Activated CD8-positive, alpha-beta memory T cell treated with anti-CD3 and anti-CD28 coated beads, Interleukin-2, amount 50 U/mL, for 48 hours (primary cell): ENCODE data around the gene WDR59.
"Not testable (repeated sequence)": the region's sequence is repeated elsewhere in the genome, so short reads cannot be mapped to it uniquely, and the experiment has no call there.

Experiments used
- DNase-seq: peaks from one replicate; pipeline ENCODE4 v3.0.0-alpha.2; 2020

Gene WDR59

DNA sequence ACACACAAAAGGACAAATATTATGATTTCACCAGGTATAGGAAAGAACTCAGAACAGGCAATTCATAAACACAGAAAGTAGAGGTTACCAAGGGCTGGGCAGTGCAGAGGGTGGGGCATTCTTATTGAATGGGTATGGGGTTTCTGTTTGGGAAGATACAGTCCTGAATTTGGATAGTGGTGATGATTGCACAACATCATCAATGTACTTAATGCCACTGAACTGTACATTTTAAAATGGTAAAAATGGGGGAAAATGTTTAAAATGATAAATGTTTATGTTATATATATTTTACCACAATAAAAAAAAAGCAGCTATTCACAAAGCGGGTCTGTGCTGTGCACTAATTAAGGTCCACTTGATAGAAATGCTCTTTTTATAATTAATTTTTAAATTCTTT lies 137.7 kb downstream of the WDR59 start:
- DNase-seq, result no peak

DNA sequence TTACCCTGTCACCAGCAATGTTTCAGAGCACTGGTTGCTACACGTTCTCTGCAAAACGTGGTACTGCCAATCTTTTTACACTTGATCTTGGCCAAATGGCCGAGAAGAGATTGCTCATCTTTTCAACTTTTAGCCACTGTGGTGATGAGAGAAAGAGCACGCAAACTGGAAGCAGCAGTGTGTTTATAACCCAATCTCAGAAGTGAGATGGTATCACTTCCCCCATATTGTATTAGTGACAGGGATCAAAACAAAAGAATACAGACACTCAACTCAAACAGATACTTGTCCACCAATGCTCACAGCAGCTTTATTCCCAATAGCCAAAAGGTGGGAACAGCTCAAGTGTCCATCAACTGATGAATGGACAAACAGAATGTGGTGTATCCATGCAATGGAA lies 138.2 kb downstream of the WDR59 start:
- no peak for DNase-seq

GRCh38 chr16:74844041-74844980 lies 140.6 kb downstream of the WDR59 start:
- no peak for DNase-seq

- DNase-seq, result not testable (repeated sequence)
Observed at GRCh38 chr16:74843381-74844035, 141.4 kb downstream of the WDR59 start.

DNA sequence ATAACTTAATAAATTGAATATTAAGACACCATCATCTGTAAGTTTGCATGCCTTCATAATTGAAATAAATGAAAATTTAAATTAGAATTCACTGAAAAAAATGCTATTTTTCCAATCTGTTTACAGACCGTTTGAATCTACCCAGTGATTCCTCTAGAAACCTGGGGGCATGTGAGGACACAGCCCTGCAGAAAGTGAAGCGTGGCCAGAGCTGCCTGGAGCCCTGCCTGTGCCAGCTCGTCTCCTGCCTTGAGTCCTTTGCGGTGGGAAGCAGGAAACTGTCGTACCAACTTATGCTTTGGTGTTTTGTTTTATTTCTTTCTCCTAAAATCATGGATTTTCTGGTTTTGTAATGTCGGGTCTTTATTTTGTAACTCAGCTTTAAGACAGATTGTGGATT lies 142.5 kb downstream of the WDR59 start:
- DNase-seq, result no peak

- no peak for DNase-seq
Observed at GRCh38 chr16:74841904-74842303, 143.0 kb downstream of the WDR59 start.

DNA sequence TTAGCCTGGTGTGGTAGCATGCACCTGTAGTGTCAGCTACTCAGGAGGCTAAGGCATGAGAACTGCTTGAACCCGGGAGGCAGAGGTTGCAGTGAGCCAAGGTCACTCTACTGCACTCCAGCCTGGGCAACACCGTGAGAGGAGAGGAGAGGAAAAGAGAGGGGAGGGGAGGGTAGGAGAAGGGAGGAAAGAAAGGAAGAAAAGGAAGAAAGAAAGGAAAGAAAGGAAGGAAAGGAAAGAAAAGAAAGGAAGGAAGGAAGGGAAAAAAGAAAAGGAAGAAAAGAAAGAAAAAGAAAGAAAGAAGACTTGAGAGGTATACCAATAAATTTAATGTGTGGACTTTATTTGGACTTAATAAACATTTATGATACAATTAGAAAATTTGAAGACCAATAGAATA lies 143.5 kb downstream of the WDR59 start:
- no peak for DNase-seq

GRCh38 chr16:74837056-74837455 lies 147.9 kb downstream of the WDR59 start:
- DNase-seq, result no peak

GRCh38 chr16:74836111-74836671 lies 148.7 kb downstream of the WDR59 start:
- no peak for DNase-seq

DNA sequence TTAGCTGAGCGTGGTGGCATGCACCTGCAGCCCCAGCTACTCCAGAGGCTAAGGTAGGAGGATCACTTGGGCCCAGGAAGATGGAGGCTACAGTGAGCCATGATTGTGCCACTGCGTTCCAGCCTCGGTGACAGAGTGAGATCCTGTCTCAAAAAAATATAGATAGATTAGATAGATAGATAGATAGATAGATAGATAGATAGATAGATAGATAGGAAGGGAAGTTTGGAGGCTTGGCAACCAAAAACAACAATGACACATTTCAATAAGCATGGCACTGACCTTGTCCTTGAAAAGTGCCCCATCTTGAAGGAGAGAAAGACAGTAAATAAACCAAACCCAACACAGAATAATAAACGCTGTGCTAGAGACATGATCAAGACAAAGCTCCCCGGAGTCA lies 152.7 kb downstream of the WDR59 start:
- no peak for DNase-seq

DNA sequence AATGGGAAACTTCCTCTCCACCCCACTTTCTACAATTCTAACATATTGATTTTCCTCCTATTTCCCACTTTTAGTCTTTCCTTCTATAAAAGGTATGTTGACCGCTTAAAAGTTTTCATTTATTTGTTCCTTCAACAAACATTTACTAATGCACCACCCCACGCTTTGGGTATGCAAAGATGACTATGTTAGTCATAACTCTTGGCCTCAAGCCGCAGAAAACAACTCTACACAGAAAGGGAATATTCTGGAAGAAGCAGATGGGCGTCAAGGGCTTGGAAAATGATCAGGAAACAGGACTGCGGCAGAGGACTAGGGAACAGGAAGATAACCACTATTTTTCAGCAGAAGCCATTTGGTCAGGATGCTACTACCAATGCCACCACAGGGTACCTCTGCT lies 153.5 kb downstream of the WDR59 start:
- no peak for DNase-seq

DNA sequence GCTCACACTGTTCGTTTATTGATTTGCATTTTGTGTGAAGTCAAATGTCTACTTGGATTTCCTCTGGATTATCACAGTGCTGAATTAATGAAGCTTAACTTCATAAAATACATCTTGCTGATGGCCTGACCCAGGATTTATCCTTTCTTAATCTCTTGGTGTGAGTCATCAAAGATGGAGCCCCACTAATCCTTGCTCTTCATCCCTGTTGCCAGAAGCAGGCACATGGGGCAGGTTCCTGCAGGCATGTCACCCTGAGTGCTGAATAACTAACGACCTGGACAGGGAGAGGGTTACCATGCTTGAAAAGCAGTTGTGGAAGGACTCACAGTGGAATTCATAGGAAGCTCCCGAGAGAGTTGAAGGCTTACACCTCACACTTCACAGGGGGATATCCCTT lies 154.3 kb downstream of the WDR59 start:
- no peak for DNase-seq

DNA sequence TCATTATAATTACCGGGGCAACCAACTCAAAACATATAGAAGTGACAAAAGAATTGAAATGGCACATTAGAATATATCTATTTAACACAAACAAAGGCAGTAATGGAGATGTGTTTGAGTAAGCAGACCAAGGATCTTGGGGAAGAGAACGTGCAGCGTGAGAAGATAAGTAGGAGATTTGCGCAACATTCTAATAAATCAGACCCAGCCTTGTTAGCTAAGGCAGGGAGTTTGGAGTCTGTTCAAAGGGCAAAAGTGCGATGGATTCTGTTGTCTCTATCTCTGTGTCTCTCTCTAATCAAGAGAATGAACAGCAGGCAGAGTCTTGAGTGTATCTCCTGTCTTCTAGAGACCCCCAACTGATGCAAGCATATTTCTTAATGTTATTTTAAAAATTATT lies 155.3 kb downstream of the WDR59 start:
- no peak for DNase-seq

- DNase-seq, result no peak
Observed at GRCh38 chr16:74825941-74826340, 159.0 kb downstream of the WDR59 start.

GRCh38 chr16:74825016-74825415 lies 159.9 kb downstream of the WDR59 start:
- DNase-seq, result no peak
